Adipose tissue (tissue), 3 donors: ENCODE results near the gene PLXNA4. TPM values are rescaled to one million over a fixed set of nuclear protein-coding genes. Genes with fewer than 3 reads are reported as not detected.

Experiments used
- H3K27ac ChIP-seq: one replicate; pipeline ENCODE4 v1.5.1; 2013; ENCODE audit warnings: low read depth, low read length
- WGBS, 3 donors: extraction: QIAGEN DNeasy Blood & Tissue Kit; methylation state at CpG; one replicate each; pipeline ENCODE4 v1.1.7; 2013; 5-methylcytosine and 5-hydroxymethylcytosine counted together
- polyA plus RNA-seq, 3 donors: library from polyadenylated mRNA; stranded (reverse); fragments of 200-250 nt; gene quantifications; one replicate each; pipeline ENCODE4 v1.2.3, GENCODE V29; 2013
- donor health status: healthy with polysubstance abuse.
- donor health status: Bipolar disorder and iron deficiency.
- donor health status: healthy.

The PLXNA4 gene
- polyA plus RNA-seq, 3 donors: 1.6 to 38.3 (median 11.6) TPM

DNA sequence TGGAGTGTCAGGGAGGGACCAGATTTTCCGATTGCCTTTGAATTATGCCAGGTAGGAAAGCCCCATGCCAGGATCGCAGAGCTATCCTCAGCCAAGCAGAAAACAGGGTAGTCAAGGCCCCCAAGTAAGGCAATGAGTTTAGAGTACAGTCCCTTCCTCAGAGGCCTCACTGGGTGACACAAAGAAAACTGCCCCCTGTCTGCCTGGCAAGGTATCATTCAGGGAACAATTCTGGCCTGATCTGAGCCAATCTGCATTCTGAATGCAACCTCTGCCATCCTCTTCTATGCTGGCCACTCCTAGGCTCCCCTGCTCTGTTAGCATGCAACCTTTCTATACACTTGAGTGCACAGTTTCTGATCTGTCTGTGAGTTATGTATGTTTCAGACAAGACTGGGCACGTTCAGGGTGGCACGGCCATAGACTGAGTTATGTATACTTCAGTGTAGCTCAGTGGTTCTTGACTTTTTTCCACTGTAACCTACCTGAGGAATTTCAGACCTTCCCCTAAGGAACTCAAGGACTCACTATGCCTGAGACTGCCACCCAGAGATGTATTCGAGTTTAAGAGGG, 336.8 kb downstream of the PLXNA4 start:
- 92 to 93% (median 92%) methylated on average over 5 of the region's 5 CpGs for WGBS, 3 donors
- H3K27ac ChIP-seq: no peak overlapping the region

DNA sequence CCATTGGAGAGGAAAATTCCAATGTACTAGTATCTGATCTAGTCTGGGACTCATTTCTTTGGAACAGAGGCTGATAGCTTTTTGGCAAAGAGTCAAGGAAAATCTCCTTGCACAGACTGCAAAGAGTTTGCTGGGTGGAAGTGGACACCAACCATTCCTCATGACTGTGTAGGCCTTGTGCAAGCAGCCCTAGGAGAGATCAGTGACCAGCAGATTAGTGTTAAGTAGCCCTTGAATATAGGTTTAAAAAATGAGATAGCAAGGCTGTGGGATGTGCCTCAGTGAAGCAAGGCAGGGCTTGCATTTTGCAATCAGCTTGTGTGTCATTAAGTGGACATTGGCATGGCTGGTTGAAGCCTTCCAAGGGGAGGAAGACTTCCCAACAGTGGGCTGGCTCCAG, 341.6 kb downstream of the PLXNA4 start:
- H3K27ac ChIP-seq: no peak overlapping the region

DNA sequence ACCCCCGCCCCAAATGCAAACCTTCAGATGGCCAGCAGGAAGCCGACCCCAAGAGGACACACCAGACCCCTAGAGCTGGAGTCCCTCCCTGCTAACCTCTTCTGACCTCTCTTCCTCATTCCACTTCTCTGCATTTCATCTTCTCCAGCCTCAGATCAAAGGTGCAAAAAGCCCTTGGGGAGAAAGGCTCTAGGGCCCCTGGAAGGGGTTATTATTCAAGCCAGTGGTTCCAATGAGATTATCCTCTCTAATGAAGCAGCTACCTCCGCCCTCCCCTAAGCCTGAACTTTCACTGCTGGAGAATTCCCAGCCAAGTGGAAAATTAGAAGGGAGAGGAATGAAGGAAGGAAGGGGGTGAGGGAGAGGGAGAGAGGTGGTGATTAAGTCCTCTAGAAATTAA, 343.9 kb downstream of the PLXNA4 start:
- WGBS, 3 donors: 71 to 74% (median 73%) methylated on average over 3 of the region's 3 CpGs
- H3K27ac ChIP-seq: no peak overlapping the region

DNA sequence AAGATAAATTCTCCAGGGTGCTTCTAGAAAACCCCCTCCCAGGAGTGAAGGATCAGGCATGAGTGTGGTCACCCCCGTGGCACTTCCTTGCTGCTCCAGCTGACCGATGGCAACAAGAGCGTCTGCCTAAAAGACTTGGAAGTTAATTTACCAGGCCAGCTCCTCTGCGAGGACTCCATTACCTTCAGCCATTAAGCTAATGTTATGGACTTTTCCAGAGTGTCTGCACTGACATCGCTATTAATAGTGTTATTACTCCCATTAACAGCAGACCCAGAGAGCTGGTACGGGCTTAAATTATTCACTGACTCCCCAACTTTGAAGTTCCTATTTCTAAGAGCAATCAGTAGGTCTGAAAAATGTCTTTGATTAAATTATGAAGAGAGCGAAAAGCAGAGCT, 345.8 kb downstream of the PLXNA4 start:
- H3K27ac ChIP-seq: no peak overlapping the region
- 80 to 83% (median 81%) methylated on average over 7 of the region's 7 CpGs for WGBS, 3 donors

DNA sequence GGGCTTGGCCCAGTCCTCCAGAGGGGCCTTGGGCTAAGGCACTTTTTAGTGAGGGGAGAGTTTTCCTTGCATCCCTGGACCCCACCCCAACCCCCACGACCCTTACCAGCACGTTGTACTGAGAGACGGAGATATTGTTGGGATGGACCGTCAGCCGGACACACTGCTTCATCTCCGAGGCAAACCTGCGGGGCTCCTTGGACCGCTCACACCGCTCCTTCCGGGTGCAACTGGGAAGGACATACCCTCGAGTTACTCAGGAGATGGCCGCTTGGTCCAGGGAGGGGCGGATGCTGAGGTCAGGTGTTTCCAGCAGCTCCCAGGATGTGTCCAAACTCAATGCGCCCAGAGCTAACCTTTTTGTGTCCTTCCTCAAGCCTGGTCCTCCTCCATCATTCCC, 348.0 kb downstream of the PLXNA4 start:
- H3K27ac ChIP-seq: no peak overlapping the region
- WGBS, 3 donors: 83 to 93% (median 92%) methylated on average over 14 of the region's 14 CpGs

GRCh38 chr7:132226957-132227290, 349.3 kb downstream of the PLXNA4 start:
- no peak overlapping the region for H3K27ac ChIP-seq
- 63 to 87% (median 69%) methylated on average over 3 of the region's 3 CpGs for WGBS, 3 donors

DNA sequence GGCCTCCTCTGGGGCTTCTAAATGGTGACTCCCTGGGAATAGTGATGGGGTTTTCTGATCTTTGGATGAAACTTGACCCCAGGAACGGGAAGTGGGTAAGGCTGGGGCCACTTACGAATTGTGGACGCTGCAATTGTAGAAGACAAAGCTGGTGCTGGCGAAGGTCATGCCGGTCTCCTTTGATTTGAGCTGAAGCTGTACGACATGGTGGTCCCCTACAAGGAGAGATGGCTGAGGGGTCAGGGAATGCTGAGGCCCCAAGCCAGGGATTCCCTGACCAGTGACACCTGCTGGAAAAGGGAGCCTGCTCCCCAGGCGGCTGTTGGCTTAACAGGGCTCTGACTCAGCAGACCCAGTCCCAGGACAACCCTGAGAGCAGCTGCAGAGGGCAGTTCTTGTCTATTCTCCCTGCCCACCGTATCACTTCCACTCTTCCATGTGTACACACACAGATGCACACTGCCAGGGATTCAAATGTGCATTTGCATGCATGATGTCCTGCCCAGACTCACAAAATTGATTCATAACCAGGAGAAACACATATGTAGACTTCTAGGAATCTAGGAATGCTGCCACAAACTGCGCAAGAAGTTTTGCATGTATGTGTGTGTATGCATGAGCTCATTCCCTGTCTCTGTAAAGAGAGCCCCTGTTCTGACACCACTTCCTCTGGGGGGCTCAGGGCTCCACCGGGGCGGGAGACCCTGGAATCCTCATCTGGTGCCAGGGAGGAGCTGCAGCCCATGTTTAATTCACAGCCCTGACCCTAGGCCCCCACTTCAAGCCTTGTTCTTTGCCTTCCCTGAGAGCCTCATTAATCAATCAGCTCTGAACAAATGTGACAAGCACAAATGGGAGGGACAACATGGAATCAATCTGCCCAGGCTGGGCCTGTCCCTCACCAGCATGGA, 350.0 kb downstream of the PLXNA4 start:
- no peak overlapping the region for H3K27ac ChIP-seq
- 71 to 76% (median 76%) methylated on average over 11 of the region's 11 CpGs for WGBS, 3 donors

DNA sequence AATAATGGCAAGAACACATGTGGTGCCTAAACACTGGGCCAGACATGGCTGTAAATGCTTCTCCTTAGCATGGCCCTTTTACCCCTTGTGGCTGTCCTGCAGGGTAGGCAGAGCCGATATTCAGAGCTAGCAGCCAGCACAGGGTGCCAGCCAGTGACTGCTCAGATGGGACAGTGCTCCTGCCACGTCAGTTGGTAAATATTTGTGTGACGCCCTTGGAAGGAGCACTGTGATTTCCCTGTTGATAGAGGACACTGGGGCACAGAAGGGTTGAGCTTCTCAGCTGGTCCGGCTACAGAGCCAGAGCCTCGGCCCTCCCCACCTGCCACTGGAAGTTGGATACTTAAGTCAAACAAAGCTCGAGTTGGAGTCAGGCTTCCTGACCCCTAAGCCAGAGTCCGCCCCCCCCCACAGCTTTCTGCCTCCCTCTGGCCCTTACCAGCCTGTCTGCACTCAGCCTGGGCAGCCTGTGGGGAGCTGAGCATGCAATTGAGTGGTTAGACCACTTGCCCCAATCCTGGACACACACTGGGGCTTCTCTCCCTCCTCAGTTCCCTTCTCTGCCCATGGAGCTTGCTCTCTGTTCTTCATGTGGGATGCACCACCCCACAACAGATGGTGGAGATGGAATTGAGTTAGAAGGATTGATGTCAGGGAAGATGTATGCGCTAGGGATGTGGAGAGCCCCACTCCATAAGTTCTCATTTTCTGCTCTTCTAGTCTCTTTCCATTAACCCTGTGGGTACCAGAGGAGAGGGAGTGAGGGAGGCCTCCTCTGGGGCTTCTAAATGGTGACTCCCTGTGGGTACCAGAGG, 350.8 kb downstream of the PLXNA4 start:
- 42 to 71% (median 67%) methylated on average over 7 to 8 of the region's 8 CpGs for WGBS, 3 donors
- no peak overlapping the region for H3K27ac ChIP-seq

- H3K27ac ChIP-seq: no peak overlapping the region
These were observed 354.9 kb downstream of the PLXNA4 start for GRCh38 chr7:132221356-132221755.

DNA sequence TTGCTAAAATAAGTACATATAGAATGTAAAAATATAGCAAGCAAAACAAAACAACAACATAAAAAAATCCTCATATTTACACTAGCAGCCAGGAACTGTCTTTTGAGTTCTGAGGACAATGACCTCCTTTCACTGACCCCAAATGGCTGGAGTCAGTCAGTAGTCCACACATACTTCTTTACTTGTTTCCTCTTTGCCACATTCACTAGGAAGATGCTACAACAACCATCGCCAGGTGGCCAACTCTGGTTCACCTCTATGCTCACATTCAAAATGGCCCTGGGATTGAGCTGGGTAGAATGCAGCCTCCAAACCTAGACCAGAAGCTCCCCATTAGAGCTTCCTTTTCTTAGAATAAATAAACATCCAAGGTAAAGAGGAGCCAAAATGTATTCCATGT, 356.2 kb downstream of the PLXNA4 start:
- WGBS, 3 donors: 91 to 100% (median 97%) methylated on average over 1 of the region's 1 CpG
- H3K27ac ChIP-seq: no peak overlapping the region

GRCh38 chr7:132218876-132219275, 357.4 kb downstream of the PLXNA4 start:
- H3K27ac ChIP-seq: no peak overlapping the region
- 50 to 85% (median 80%) methylated on average over 4 of the region's 4 CpGs for WGBS, 3 donors

DNA sequence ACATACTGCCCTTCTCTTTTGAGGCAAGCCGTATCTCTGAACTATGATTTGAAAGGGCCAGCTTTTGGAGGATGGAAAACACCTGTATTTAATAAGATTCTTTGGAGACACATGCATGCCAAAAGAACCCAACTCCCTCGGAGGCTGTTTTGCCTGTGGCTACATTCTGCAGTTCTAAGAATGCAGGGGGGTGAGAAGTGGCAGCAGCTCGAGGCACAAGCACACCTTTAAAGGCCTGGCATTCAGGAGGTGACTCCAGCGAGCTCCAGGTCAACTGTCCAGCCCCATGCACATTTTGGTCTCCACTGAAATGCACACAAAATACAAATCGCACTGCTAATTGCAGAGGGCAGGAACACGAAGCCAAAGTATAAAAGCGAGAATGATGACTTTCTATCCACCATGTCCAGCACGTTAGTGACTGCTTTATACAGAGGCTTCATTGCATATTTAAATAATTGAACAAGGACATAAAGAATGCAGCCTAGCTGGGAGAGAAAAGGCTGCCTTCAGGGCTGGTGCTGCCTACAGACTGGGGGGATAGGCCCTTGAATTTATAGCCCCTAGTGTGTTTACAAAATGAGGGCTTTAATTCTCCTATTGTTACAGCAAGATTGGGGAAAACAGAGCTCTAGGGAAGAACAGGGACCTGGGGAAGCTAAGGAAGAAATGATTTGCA, 359.3 kb downstream of the PLXNA4 start:
- 68 to 71% (median 69%) methylated on average over 8 of the region's 8 CpGs for WGBS, 3 donors
- H3K27ac ChIP-seq: no peak overlapping the region

- 73 to 86% (median 77%) methylated on average over 6 of the region's 6 CpGs for WGBS, 3 donors
- H3K27ac ChIP-seq: no peak overlapping the region
These were observed 361.8 kb downstream of the PLXNA4 start for GRCh38 chr7:132214452-132214851.

DNA sequence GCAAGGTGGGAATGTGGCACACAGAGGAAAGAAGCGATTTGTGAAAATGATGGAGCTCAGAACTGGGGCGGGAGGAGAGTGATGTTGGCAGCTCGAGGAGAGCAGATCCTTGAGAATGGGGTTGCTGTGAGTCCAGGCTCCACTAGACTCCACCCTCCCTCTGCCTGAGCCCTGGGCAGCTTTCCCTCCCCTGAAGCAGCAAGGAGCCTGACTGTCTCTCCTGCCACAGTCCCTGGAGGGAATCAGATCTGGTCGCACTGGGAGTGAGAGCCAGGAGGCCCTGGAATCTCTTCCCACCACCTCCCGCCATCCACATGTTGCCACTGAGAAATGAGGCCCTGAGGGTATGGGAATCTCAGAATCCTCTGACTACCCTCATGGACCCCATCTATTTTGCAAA, 362.7 kb downstream of the PLXNA4 start:
- WGBS, 3 donors: 68 to 90% (median 88%) methylated on average over 5 of the region's 5 CpGs
- no peak overlapping the region for H3K27ac ChIP-seq

DNA sequence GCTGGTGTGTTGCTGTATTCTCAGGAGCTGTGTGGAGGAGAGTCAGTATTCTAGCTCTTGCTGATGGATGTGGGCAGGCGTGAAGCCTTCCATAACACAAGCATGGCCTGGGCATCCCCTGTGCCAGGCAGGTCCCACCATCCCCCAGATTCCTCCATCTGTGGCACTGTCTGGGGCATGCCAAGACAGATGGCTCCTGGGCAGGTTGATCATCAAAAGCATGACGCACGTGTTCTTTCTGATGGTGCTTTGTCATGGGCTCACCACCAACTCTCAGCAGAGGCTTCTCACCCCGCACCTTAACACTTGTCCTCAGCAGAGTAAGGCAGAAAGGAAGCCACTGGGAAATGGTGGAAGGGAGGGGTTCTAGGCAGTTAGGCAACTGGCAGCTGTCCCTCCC, 364.3 kb downstream of the PLXNA4 start:
- no peak overlapping the region for H3K27ac ChIP-seq
- 95 to 96% (median 96%) methylated on average over 4 of the region's 4 CpGs for WGBS, 3 donors

- no peak overlapping the region for H3K27ac ChIP-seq
- WGBS, 3 donors: 92 to 95% (median 93%) methylated on average over 14 of the region's 14 CpGs
These were observed 365.4 kb downstream of the PLXNA4 start for GRCh38 chr7:132210821-132211220.

DNA sequence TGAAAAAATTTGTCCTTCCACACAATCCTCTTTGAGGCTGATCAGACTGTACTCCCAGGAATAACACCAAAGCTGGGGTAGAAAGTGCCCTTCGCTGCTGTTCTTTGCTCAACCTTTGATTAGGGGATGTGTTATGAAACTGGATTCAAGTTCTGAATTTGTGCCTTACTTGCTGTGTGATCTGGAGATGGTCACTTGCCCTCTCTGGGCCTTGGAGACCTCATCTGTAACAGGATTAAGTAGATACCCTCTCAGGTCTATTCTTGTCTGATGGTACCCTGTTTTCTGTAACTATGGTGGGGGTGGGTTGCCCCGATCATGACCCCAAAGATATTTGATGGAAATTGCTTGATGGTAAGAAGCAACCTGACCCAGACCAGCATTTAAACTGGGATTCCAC, 368.5 kb downstream of the PLXNA4 start:
- H3K27ac ChIP-seq: no peak overlapping the region
- 93 to 98% (median 94%) methylated on average over 2 of the region's 2 CpGs for WGBS, 3 donors

GRCh38 chr7:132207211-132207610, 369.1 kb downstream of the PLXNA4 start:
- no peak overlapping the region for H3K27ac ChIP-seq

DNA sequence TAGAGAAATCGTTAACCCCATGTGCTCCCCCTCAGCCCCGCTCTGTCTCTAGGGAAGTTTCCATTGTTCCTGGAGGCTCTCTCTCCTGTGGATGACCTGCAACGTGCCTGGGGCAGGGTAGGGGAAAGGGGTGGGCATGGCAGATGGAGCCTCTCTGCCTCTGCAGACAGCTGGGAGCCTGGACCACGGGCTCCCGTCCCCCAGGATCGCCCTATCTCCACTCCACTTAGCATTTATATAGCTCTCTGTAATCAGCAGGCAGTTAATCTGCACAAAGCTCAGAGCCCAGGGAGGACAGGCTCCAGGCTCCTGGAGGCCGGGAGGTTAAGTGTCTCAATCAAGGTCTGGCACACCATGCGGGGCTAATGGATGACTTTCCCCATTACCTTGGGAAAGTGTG, 369.7 kb downstream of the PLXNA4 start:
- WGBS, 3 donors: 53 to 62% (median 61%) methylated on average over 8 of the region's 8 CpGs
- no peak overlapping the region for H3K27ac ChIP-seq

More at GRCh38 chr7:132207211-132207610, 369.1 kb downstream of the PLXNA4 start:
- WGBS, 3 donors: 83 to 91% (median 87%) methylated on average over 9 of the region's 9 CpGs
